ENCODE measurements around the gene TMCC2.

DNA sequence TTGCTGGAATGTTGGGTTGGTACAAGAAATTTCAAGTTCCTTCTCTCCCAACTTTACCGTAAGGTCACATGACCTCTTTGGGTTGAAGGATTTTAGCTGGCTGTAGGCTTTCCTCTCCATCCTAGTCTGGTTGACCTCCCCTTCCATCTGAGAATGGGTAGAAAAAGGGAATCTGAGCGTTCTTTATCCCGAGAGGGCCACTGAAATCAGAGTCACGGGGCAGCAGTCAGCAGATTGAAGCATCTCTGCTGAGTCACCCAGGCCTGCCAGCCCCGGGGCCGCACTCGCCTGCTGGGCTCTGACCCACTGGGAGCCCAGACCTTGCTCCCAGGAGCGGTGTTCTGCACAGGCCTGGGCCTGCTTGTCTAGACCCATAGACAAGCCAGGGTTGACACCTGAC lies 31.0 kb downstream of the TMCC2 start:
- TF ChIP-seq, protein P1, sequence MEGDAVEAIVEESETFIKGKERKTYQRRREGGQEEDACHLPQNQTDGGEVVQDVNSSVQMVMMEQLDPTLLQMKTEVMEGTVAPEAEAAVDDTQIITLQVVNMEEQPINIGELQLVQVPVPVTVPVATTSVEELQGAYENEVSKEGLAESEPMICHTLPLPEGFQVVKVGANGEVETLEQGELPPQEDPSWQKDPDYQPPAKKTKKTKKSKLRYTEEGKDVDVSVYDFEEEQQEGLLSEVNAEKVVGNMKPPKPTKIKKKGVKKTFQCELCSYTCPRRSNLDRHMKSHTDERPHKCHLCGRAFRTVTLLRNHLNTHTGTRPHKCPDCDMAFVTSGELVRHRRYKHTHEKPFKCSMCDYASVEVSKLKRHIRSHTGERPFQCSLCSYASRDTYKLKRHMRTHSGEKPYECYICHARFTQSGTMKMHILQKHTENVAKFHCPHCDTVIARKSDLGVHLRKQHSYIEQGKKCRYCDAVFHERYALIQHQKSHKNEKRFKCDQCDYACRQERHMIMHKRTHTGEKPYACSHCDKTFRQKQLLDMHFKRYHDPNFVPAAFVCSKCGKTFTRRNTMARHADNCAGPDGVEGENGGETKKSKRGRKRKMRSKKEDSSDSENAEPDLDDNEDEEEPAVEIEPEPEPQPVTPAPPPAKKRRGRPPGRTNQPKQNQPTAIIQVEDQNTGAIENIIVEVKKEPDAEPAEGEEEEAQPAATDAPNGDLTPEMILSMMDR (IDR thresholded peaks at IDR 0.05; ENCODE audit: insufficient read depth, low read depth, low read length): no peak
- TF ChIP-seq EZH2 (IDR thresholded peaks at IDR 0.05; ENCODE audit: insufficient read depth, low read length): no peak

Data from astrocyte (in vitro differentiated cells and primary cell).